SKM-1 treated with dmso at 0.1 percent for 144 hours (cell line): Measurements from ENCODE around the gene SLC7A1.

Experiments
- DNase-seq: peaks from one replicate; lab custom pipeline; 2025; ENCODE audit not compliant: unreplicated experiment; lab: John Stamatoyannopoulos, UW

Gene SLC7A1

GRCh38 chr13:29532821-29533220 is 62.7 kb downstream of the SLC7A1 start:
- no peak for DNase-seq

DNA sequence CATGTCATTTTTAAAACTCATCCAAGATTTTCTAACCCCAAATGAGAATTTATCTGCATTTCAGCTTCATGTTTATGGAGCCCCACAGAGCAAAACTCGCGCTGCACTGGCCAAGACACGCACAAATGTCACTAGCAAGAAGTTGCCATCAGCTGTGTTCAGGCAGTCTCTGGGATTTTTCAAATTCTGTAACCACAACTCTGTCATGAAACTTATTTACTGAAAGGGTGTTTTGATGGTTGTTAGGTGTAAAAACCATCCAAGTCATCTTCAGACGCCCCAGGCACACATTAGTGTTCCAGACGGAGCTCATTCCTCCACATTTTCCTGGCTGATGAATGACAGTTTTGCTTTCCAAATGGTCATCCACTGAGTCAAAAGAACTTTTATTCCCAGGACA is 63.4 kb downstream of the SLC7A1 start:
- no peak for DNase-seq

DNA sequence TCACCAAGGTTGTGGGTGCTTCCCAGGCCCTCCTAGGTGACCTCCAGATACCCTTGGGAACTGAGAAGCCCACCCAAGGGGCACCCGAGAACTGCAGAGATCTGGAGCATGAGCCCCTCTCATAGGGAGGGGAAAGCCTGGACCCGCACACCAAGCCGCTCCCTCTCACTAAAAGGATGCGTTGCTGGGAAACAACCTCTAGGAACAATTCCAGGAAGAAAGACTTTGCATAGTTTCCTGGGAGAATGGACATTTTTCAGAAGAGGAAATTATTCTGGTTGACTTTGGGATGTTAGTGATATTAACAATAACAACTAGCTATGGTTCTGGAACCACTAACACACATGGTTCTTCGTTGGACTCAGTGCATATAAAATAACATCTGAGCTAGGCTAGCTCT is 64.6 kb downstream of the SLC7A1 start:
- DNase-seq: no peak

- DNase-seq: no peak
Measured at GRCh38 chr13:29529754-29530153, 65.7 kb downstream of the SLC7A1 start.

- DNase-seq: no peak
Measured at GRCh38 chr13:29527916-29528315, 67.6 kb downstream of the SLC7A1 start.

DNA sequence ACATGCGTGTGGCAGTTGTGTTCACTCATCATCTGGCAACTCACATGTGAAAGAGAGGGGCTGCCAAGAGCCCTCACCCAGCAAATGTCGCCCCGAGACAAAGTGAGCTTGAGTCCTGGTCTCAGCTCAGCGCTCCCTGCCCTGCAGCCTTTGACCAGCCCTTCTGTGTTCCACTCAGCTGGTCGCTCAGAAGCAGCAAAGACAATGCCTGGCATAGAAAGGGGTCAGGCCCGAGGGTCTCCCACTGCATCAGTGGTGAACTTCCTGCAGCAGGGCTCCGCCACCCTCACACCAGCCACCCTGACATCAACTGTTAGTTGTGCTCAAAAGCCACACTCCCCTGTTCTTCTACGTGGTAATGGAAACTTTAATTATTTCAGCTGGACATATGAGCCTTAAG is 68.0 kb downstream of the SLC7A1 start:
- no peak for DNase-seq

DNA sequence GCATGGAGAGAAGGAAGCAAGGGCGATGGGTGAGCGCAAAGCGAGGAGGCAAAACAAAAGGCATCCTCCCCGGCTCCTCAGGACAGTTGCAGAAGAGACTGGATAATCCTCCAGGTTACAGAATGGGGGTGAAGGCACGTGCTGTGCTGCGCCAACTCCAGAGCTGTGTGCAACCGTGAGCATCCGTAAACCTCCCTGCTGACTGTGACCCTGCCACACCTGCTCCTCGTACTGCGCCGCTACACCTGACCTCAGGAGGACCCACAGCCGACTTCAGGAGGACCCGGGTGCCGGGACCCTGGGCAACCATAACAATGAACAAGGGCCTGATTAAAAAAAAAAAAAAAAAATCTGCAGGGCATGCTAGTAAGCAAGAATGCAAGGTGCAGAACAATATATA is 68.7 kb downstream of the SLC7A1 start:
- no peak for DNase-seq

GRCh38 chr13:29525757-29526156 is 69.7 kb downstream of the SLC7A1 start:
- DNase-seq: no peak

DNA sequence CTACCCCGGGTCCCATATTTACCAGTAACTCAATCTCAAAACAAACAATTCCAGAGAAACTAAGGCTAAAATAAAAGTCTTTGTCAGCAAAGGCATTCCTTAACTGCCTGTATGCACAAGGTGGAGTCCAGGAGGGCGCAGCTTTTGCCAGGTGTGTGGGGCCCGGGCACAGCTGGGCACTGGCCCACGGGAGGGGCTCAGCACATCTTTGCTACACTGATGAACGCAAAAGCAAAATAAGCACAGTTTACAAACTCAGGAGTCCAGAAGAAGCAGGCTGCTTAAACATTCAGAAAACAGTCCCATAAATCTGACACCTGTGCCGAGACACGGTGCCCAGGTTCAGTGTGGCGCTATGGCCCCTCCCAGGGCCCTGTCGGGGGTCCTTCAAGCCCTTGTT is 70.8 kb downstream of the SLC7A1 start:
- DNase-seq: no peak

GRCh38 chr13:29524176-29524575 is 71.3 kb downstream of the SLC7A1 start:
- no peak for DNase-seq

GRCh38 chr13:29523199-29523961 is 72.1 kb downstream of the SLC7A1 start:
- no peak for DNase-seq

- no peak for DNase-seq
Measured at GRCh38 chr13:29522044-29522685, 73.3 kb downstream of the SLC7A1 start.

DNA sequence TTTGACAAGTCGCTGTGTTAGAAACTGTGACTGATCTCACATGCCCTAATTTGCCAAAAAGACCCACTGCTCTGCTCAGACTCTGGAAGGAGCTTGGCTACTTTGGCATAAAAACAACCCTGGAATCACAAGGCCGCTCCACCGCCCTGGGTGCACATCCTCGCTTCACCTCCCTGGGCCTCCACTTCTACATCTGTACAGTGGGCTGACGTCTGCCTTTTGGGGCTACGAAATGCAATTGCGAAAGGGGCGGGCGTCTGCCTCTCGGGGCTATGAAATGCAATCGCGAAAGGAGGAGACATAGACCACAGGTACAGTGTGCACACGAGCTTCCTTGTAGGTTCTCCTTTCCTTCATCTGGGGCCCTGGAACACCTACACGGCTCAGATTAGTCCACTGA is 74.2 kb downstream of the SLC7A1 start:
- no peak for DNase-seq

GRCh38 chr13:29520671-29521070 is 74.8 kb downstream of the SLC7A1 start:
- DNase-seq: no peak

GRCh38 chr13:29519921-29520320 is 75.6 kb downstream of the SLC7A1 start:
- DNase-seq: no peak

DNA sequence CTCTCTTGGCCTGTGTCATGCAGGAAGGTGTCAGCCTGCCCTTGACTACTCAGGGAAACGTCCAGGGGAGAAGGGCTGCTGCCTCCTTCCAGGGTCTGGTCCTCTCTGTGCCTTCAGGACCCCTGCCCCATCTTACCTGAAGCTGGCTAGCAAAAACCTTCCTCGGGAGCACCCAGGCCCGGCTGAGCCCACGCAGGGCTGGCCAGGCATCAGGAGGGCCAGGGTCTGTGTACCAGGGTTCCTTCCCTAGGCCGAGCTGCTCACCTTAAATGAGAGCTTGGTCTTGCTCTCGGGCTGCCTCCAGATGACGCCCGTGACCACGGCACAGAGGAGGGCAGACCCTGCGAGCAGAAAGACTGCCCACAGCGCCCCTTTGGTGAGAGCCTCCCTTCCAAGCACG is 78.6 kb downstream of the SLC7A1 start:
- DNase-seq: no peak

- DNase-seq: no peak
Measured at GRCh38 chr13:29516012-29516411, 79.5 kb downstream of the SLC7A1 start.

DNA sequence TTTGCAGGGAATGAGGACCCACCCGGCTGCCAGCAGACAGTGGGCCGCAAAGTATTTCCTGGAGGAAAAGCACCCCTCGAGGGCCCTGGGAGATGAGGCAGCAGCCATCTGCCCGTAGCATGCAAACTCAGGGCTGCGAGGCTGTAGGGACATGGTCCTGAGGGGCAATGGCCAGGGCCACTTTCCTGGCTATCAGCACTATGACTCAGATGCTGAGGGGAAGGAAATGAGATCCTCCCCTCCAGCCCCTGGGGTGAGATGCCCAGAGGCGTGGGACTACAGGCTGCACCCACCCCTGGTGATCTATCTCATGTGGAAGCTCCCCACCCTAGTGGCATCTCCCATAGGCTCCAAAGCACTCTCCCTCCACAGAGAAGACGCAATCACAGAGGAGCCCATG is 80.1 kb downstream of the SLC7A1 start:
- DNase-seq: no peak

GRCh38 chr13:29514720-29515310 is 80.7 kb downstream of the SLC7A1 start:
- DNase-seq: no peak

- no peak for DNase-seq
Measured at GRCh38 chr13:29513981-29514719, 81.3 kb downstream of the SLC7A1 start.
